Brain microvascular endothelial cell (primary cell): ENCODE measurements around the gene ABCG1.

Source experiments
- DNase-seq: peaks from one replicate; pipeline ENCODE4 v3.0.0-alpha.2; 2020
- H3K27ac ChIP-seq: fragments of 250-450 bp; sonication (Bioruptor Pico); 2 replicates; pipeline ENCODE4 v1.5.1; 2020; ENCODE audit warnings: mild to moderate bottlenecking, moderate library complexity
- H3K27me3 ChIP-seq: fragments of 250-450 bp; sonication (Bioruptor Pico); replicated peaks from 2 replicates; pipeline ENCODE4 v1.5.1; 2020; ENCODE audit warnings: mild to moderate bottlenecking
- H3K36me3 ChIP-seq: fragments of 250-450 bp; sonication (Bioruptor Pico); replicated peaks from 2 replicates; pipeline ENCODE4 v1.5.1; 2020; ENCODE audit warnings: mild to moderate bottlenecking
- H3K4me3 ChIP-seq: 2 replicates; pipeline ENCODE4 v1.5.1; 2011; ENCODE audit warnings: low read depth, mild to moderate bottlenecking, control low read depth, low read length, moderate library complexity
- in situ Hi-C: cut with HindIII; loops from 2 replicates; pipeline ENCODE4 v1.10.0; 2017; ENCODE audit warnings: low sequenced_read_pairs, low pct_ligation_motif_present
- TF ChIP-seq, protein P1 (sequence below): IDR thresholded peaks from 2 replicates; pipeline ENCODE4 v1.5.1; 2011; ENCODE audit warnings: low read depth, mild to moderate bottlenecking, moderate library complexity, low read length, control low read depth, inconsistent platforms; ENCODE audit errors: missing control alignments

Gene ABCG1

DNA sequence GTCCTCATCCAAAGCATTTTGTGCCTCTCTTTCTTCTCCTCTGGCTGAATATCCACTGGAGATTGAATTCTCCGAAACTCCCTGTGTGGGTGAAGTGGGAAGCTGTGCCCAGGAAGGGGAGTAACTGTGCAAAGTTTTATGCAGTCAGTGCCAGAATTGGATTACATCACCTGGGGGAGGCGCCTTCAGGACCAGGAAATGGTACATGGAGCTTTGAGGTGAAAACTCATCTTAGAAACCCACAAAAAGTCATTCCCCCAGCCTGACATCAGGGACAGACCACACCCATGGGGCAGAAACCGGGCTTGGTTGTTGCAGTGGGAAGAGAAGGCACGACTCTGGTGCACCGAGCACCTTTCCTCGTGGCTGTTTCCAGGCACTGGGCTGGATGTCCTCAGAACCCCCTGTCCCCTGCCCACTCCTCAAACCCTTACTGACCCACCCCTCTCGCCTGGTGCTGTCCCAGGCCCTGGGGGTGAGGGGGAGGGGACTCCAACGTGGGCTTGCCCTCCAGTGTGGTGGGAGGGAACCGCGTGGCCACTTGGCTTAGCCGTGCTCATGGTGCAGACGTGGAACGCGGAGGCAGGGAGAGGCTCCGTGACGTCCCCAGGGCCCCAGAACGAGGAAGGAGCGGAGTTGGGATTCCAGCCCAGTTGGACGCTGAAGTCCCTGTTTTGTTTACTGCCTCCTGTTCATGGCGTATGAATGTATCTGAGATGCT, 80.5 kb downstream of the ABCG1 start:
- Histone ChIP-seq H3K36me3 (no peaks in the 10 kb centered on the region), H3K4me3 (no peak overlapping the region), H3K27me3 (no peaks in the 10 kb centered on the region), H3K27ac (no peak overlapping the region)
- no peak for DNase-seq
- in situ Hi-C loops = no loop called here
- TF ChIP-seq, protein P1, sequence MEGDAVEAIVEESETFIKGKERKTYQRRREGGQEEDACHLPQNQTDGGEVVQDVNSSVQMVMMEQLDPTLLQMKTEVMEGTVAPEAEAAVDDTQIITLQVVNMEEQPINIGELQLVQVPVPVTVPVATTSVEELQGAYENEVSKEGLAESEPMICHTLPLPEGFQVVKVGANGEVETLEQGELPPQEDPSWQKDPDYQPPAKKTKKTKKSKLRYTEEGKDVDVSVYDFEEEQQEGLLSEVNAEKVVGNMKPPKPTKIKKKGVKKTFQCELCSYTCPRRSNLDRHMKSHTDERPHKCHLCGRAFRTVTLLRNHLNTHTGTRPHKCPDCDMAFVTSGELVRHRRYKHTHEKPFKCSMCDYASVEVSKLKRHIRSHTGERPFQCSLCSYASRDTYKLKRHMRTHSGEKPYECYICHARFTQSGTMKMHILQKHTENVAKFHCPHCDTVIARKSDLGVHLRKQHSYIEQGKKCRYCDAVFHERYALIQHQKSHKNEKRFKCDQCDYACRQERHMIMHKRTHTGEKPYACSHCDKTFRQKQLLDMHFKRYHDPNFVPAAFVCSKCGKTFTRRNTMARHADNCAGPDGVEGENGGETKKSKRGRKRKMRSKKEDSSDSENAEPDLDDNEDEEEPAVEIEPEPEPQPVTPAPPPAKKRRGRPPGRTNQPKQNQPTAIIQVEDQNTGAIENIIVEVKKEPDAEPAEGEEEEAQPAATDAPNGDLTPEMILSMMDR = no peak

DNA sequence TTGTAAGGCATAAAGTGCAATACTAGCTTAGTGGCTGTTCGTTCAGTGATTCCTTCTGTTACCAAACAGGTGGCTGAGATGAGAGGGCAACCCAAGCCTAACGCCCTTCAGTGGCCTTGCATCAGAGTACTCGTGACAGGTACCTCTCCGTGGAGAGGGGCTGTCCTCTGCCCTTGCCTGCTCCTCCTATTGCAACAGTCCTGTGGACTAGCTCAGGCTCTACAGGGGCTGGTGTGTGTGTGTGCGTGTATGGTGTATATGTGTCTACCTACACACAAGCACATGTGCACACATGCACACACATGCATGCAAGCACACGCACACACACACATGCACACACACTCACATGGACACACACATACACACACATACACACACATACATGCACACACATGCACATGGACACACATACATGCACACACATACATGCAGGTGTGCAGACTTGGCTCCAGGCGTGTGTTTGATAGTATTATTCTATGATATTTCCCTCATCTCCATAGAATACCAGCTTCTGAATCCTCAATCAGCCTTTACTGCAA, 81.2 kb downstream of the ABCG1 start:
- H3K27me3 ChIP-seq = no peaks in the 10 kb centered on the region
- TF ChIP-seq, protein P1 = no peak
- no peaks in the 10 kb centered on the region for H3K36me3 ChIP-seq
- no peak for DNase-seq
- in situ Hi-C loops = no loop called here
- no peak overlapping the region for H3K27ac ChIP-seq
- no peak overlapping the region for H3K4me3 ChIP-seq

DNA sequence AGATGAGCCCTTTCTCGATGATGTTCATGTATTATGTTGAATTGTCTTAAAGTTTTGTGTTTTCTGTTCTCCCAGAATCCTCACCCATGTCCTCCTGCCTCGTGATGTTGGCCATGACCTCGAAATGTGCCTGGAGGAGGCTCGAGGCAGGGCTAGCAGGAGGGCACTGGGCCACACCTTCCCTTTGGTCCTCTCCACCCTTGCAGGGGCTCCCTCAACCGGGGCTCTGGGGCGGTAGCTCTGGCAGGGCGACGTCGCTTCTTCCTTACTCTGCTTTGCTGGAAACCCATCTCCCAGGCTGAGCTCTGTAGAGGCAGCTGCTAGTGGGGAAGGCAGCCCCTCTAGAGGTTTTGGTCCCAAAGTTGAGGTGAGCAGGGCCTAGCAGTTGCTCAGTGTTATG, 82.0 kb downstream of the ABCG1 start:
- H3K27me3 ChIP-seq = no peaks in the 10 kb centered on the region
- no peaks in the 10 kb centered on the region for H3K36me3 ChIP-seq
- TF ChIP-seq, protein P1 = no peak
- H3K27ac ChIP-seq = no peak overlapping the region
- H3K4me3 ChIP-seq = no peak overlapping the region
- DNase-seq = no peak
- in situ Hi-C loops = no loop called here

DNA sequence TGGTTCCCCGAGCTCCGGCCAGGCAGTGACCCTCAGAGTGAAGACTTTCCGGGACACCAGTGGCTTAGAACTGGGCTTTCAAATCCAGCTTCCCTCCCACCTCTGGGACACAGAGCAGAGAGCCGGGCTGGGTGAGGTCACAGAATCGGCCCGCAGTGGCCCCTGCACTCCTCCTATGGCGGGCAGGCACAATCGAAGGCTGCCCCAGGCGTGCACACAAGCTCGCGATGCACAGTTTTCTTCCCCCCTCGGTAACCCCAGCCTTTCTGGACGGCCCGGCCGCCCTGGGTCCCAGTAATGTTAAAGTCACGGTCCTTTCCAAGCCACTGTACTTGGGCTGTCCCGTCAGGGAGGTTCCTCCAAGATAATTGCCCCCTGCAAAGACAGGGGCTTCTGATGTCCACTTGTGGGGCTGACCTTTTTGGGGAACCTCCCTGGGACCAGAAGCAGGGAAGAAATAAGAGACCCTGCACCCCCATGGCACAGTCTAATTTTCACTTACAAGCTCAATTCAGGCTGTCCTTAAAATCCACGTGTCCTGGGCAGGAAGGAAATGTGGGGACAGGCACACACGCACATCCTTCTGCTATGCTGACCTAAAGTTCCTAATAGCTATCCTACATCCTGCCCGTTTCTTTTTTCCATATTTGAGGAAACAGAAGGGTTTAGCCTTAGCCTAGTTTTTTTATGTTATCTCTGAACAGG, 82.6 kb downstream of the ABCG1 start:
- Histone ChIP-seq H3K4me3 (no peak overlapping the region), H3K27ac (no peak overlapping the region), H3K36me3 (no peaks in the 10 kb centered on the region), H3K27me3 (no peaks in the 10 kb centered on the region)
- TF ChIP-seq, protein P1 = no peak
- in situ Hi-C loops = no loop called here
- no peak for DNase-seq

DNA sequence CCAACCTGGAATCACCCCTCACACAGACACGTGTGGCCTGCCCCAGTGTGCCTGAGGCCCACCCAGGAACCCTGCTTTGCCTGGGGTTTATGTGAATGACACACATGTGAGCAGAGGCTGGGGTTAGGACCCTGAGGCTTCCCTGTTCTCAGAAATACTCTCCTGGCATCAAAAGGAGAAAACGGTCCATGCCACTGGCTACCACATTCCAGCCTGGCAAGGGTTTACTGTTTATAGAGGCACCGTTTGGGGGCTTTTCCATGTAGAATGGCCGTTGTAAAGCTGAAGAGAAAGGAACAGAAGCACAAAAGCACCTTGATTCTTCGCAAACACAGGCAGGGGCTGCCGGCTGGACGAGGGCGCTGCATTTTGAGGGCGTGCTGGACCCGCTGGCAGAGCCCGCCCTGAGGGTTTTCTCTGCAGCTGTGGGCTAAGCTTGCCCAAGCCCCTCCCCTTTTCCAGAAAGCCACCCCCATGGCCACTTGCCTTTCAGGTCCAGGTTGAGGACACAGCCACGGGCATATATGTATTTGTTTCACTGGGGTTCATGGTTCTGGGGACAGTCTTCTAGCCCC, 83.2 kb downstream of the ABCG1 start:
- TF ChIP-seq, protein P1 = no peak
- no peaks in the 10 kb centered on the region for H3K36me3 ChIP-seq
- no peak overlapping the region for H3K4me3 ChIP-seq
- in situ Hi-C loops = no loop called here
- no peak overlapping the region for H3K27ac ChIP-seq
- DNase-seq = no peak
- H3K27me3 ChIP-seq = no peaks in the 10 kb centered on the region
